Anterior cingulate cortex (tissue), 58 donors: ENCODE data around the gene SRSF10.
"Not testable (repeated sequence)": the region's sequence is repeated elsewhere in the genome, so short reads cannot be mapped to it uniquely, and the experiment has no call there.

ENCODE experiments used
- DNase-seq, 58 donors: peaks; one replicate each; lab custom pipeline; 2025; lab: John Stamatoyannopoulos, UW

SRSF10 gene

DNA sequence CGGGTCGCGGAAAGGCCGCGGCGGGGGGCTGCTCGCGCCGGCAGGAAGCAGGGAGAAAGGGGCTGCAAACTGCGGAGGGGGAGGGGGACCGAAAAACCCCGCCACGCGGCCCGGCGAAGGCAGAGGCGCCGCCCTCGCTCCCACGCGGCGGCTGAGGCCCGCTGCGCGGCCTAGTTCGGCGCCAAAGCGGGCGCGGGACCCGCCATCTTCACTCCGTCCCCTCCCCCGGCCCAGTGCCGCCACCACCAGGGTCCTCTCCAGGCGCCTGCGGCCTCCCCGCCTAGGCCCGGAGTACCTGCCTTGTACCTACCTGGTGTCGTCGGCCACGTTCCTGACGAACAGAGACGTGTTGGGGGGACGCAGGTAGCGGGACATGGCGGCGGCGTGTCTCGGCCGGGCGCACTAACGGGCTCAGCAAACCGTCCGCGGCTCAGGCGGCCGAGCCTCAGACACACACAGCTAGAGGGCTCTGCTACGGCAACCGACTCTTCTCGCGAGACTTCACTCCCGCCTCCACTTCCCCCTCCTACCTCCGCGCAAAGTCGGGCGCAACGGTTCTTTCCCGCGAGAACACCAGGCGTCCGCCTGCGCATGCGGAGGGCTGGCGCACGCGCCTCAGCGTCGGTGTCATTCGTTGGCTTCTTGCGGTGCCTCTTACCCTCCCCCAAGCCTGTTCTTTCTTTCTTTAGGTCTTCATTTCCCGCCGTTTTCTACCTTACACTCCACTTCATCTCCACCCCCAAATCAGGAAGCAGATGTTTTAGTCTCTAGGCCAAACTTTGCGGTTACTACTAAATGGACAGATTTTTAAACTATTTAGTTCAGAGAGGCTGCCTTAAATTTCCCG, at the start of gene SRSF10:
TSS of gene SRSF10 (minus strand) at position 447 of the 847 bp plus-strand sequence. CDS start at position 375, 72 bp downstream.
- peak; percentile 75 to 99 (median 96) for DNase-seq

DNA sequence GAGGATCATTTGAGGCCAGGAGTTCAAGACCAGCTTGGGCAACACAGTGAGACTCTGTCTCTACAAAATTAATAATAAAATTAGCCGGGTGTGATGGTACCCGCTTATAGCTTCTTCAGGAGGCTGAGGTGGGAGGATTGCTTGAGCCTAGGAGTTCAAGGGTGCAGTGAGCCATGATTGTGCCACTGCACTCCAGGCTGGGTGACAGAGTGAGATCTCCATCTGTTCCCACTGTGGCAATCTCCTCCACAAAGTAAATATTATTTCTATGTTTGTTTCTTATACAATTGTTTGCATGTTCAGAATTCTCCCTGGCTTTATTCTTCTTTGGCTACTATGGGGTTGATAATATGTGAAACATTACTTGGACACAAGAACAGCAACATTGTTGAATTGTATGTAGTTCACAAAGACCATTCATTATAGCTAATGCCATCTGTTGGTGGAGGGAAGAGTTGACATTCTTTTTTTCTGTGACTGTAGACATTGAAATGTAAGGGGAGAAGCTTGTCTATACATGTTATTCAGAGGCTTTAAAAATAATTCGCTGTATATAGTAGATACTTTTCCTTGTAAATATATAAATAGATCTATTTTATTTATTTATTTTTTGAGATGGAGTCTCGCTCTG, 47.8 kb upstream of the SRSF10 start:
- DNase-seq = no peak

DNA sequence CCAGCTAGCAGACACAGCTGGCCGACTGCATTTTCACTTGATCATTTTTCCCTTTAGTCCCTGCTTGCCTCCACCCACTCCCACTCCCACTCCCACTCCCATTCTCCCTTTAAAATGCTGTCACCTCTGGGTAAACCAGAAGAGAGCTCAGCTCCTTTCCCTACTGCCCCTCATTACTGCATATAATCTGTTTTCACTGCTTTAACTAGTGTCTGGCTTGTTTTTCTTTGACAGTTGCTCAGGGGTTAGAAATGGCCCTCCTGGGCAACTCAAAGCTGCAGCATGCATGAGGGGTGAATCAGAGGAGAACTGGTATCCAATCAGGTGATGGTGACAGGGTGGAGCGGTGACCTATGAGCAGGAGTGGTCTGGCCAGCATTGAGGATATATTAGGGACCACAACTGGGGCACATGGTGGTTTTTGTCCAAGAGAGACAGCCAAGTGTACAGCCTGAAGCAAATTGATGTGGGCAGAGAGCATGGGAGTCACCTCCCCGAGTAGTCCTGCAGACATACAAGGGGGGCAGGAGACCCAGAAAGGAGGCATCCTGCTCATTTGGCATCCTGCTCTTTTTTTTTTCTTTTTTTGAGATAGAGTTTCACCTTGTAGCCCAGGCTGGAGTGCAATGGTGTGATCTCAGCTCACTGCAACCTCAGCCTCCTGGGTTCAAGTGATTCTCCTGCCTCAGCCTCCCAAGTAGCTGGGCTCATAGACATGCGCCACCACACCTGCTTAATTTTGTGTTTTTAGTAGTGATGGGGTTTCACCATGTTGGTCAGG, 42.6 kb upstream of the SRSF10 start:
- DNase-seq = no peak

DNA sequence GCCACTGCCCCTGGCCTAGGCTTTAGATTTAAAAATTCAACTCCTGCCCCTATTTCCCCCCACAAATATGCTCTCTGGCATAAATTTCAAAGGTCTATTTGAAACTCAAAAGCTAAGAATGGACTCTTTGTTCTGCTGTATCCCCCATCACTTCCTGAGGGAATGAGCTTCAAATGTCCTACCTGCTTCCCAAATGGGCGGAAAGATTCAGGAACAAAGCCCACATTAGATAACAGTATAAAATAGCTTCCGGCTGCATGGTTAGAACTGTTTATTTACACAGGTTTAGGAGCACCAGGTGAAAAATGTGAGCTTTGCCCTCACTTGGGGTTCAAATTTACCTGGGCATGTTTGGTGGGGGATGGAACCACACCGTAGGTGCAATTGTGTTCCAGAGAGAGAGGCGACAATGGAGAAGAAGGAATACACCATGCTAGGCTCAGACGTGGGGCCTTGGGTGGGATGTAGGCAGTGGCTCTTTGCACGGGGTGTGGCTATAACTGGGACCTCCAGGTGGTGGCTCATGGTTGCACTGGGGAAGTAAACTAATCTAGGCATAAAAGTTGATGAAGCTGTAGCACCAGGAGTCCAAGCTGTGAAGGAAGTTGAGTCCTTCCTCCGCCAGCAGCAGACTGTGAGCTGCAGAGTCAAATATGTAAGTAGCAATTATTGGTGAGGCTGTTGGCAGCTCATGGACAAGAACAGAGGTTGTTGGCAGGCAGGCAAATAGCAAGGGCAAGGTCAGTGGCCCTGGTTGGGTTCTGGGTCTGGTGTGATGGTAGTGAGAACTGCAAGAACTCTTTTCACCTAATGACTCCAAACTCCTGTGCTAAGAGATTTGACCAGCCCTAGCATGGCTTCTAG, 41.5 kb upstream of the SRSF10 start:
- no peak for DNase-seq

- no peak for DNase-seq
These were observed 40.3 kb upstream of the SRSF10 start for GRCh38 chr1:24020470-24020869.

GRCh38 chr1:24020025-24020424, 39.9 kb upstream of the SRSF10 start:
- DNase-seq = no peak

DNA sequence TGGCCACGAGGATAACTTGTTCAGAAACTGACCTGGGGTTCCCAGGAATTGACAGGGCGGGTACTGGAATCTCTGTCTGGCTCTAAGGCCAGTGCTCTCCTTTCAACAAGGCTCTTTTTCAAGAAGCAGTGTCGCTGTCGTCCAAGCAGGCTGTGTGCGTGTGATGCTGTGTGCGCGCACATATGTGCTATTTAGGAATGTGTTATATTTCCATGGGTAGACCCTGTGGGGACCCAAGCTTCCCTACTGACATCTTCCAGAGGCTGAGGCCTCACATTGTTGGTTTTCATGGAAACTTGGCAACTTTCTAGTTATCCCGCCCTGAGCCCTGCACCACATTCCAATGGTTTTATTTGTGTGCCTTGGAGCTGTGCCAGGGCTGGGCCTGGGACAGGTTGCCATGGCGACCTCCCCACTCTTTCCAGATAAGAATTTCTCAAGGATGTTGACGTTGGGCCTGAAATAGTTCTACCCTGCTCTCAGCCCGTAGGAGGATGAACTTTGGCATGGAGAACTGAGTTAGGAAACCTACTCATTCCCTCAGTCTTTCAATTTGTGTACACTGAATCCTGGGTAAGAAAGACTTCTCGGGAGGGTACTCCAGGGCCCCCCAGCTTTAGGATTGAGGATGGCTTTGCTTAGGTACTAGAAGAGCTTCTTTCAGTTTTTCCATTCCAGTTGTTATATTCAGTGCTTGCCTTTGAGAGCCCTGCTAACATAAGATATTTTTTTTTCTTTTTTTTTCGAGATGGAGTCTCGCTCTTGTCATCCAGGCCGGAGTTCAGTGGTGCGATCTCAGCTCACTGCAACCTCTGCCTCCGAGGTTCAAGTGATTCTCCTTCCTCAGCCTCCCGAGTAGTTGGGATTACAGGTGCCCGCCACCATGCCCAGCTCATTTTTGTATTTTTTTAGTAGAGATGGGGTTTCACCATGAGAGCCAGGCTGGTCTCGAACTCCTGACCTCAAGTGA, 38.8 kb upstream of the SRSF10 start:
- peak in 56 of 58 donors; percentile 2 to 87 (median 47) for DNase-seq

DNA sequence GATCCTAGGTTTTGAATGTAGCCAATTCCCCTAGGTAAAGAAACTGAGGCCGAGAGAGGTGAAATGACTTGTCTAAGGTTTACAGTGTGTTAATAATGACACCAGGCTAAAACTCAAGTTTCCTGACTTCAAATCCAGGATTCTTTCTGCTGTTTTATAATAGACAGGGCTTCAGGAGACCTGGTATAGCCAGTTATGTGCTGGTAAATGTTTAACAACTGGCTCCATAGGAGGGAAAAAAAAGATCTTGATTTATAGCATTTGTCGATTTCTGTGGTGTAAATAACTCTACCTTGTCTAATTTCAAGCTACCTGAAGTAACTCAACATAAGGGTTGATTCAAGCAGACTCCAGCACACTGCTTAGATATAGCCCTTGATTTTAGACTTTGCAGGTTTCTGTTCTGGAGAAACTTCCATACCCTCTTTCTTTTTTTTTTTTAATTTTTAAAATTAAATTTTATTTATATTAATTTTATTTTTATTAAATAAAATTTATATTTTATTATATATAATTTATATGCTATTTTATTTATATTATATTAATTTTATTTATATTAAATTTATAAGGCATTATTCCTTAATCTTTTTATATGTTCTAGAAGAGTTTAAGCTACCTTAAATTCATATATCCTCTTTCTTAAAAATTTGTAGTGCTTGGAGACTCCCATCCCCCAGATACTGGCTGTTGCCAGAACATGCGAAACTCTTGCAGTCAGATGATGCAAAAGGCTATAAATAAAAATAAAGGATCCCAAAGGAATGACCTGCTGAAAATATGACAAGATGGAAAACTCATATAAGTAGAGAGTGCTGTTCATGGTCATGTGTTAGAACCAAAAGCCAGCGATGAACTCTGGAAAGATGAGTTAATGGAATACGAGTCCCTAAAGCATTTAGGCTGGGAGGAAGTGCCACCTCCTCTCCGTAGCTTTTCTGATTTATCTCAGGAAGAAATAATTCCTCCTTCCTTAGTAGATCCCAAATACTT, 35.4 kb upstream of the SRSF10 start:
- DNase-seq = no peak

DNA sequence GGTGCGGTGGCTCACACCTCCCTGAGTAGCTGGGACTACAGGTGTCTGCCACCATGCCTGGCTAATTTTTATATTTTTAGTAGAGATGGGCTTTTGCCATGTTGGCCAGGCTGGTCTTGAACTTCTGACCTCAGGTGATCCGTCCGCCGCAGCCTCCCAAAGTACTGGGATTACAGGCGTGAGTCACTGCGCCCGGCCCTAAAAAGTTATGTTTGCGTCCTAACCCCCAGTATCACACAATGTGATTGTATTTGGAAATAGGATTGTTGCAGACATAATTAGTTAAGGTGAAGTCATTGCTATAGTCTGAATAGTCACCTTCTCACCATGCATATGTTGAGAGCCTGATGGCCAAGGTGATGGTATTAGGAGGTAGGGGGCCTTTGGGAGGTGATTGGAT, 32.8 kb upstream of the SRSF10 start:
- not testable (repeated sequence) for DNase-seq

DNA sequence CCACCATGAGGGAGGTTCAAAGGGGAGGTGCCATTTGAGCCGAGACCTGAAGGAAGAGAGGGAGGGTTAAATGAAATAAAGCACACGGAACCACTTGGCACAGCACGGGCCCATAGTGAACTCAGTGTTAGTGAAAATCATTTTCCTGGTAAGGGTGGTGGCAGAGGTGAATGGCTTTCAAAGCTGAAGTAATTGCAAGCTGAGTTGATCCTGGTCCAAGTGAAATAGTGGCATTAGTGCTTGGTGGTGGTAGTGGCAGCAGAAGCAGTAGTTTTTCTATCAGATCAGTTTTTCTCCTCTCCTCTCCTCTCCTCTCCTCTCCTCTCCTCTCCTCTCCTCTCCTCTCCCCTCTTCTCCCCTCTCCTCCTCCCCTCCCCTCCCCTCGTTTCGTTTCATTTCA, 30.5 kb upstream of the SRSF10 start:
- no peak for DNase-seq

DNA sequence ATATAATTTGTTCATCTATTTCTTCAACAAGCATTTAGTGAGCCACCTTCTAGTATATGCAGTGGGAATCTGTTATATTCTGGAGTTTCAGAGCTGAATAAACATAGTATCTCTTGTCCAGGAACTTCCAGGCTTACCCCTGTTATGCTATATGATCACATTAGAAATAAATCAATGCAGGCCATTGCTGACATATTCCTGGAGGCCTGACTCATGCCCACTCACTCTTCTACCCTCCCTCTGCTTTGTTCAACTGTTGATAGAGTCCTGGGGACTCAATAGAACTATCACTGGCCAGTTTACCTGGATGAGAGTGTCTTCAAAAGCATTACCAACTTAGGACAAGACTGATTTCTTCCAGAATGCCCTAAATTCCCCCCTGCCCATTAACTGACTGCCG, 29.3 kb upstream of the SRSF10 start:
- DNase-seq = no peak

- DNase-seq = not testable (repeated sequence)
These were observed 28.6 kb upstream of the SRSF10 start for GRCh38 chr1:24008574-24009184.

GRCh38 chr1:24007079-24007478, 27.0 kb upstream of the SRSF10 start:
- DNase-seq = no peak

- no peak for DNase-seq
These were observed 25.0 kb upstream of the SRSF10 start for GRCh38 chr1:24005163-24005562.

GRCh38 chr1:24004132-24004531, 24.0 kb upstream of the SRSF10 start:
- DNase-seq = no peak

GRCh38 chr1:24003331-24003972, 23.3 kb upstream of the SRSF10 start:
- no peak for DNase-seq

DNA sequence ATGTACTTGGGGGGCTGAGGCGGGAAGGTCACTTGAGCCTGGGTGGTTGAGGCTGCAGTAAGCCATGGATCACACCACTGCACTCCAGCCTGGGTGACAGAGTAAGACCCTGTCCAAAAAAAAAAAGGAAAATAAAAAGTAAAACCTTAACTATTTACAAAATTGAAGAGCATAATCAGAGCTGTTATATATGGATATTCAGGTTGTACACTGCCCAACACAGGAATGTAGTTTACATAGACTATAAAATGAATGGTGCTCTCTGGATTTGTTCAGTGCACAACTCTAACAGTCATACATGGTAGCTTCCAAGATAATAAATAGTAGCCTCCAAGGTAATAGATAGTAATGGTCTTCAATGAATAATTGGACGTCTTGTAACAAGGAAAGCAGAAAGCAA, 22.6 kb upstream of the SRSF10 start:
- no peak for DNase-seq
